Adrenal gland (tissue), 5 donors: ENCODE measurements around the gene BOLA3.

ENCODE experiments used
- POLR2A ChIP-seq, 2 donors: fragments of 450-650 bp; IDR thresholded peaks; one replicate each; pipeline ENCODE4 v1.6.1; 2017; ENCODE audit warnings: antibody characterized with exemption in 2 of 2, mild to moderate bottlenecking in 2 of 2, moderate library complexity in 1 of 2
- TF ChIP-seq, protein P1 (sequence below), 6 experiments: fragments of 450-650 bp in 4 of 6; fragments of 200-600 bp in 2 of 6; sonication (generic) in 1 of 6; IDR thresholded peaks; 1 replicate in 5 of 6; 2 replicates in 1 of 6; pipeline versions ENCODE4 v1.5.1 to v1.8.0; 2016 to 2021; ENCODE audit warnings: antibody characterized with exemption in 6 of 6, mild to moderate bottlenecking in 2 of 6, moderate library complexity in 1 of 6
- donor health status: DM: no; HTN: no; CAD: no.

DNA sequence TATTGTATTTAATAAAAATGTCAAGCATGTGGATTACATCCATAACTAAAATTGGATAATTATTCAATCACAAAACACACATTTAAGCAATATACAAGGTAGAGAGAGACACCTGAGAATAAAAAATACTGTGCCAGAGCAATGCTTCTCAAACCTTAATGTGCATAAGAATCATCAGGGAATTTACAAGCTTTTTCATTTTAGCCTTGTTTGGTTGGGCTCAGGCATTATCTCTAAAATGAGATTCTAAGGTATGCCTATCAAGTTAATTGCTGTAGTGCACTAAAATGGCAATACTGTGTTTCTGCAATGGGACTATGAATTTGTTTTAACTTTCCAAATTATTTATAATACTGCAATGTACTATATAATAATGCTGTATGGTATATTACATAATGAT lies 30.0 kb upstream of the BOLA3 start:
- TF ChIP-seq POLR2A (IDR thresholded peaks at IDR 0.05) = no peak
- TF ChIP-seq, protein P1, sequence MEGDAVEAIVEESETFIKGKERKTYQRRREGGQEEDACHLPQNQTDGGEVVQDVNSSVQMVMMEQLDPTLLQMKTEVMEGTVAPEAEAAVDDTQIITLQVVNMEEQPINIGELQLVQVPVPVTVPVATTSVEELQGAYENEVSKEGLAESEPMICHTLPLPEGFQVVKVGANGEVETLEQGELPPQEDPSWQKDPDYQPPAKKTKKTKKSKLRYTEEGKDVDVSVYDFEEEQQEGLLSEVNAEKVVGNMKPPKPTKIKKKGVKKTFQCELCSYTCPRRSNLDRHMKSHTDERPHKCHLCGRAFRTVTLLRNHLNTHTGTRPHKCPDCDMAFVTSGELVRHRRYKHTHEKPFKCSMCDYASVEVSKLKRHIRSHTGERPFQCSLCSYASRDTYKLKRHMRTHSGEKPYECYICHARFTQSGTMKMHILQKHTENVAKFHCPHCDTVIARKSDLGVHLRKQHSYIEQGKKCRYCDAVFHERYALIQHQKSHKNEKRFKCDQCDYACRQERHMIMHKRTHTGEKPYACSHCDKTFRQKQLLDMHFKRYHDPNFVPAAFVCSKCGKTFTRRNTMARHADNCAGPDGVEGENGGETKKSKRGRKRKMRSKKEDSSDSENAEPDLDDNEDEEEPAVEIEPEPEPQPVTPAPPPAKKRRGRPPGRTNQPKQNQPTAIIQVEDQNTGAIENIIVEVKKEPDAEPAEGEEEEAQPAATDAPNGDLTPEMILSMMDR (IDR thresholded peaks at IDR 0.05) = no peak
